HFFc6 (cell line): Measurements from ENCODE around the gene PLEKHA6. TPM values are rescaled to one million over a fixed set of nuclear protein-coding genes. Genes with fewer than 3 reads are reported as not detected.

Experiments
- DNase-seq: peaks from one replicate; pipeline ENCODE4 v3.0.0-alpha.2; 2018
- H3K27ac Mint-ChIP-seq: 2 replicates; pipeline ENCODE4 v1.8.0; 2020; ENCODE audit warnings: mild to moderate bottlenecking, mixed read lengths
- H3K27me3 Mint-ChIP-seq: 2 replicates; pipeline ENCODE4 v1.8.0; 2021; ENCODE audit warnings: mild to moderate bottlenecking, moderate library complexity, mixed read lengths; ENCODE audit not compliant: insufficient read depth
- H3K36me3 Mint-ChIP-seq: 2 replicates; pipeline ENCODE4 v1.8.0; 2021; ENCODE audit warnings: low read depth, mixed read lengths
- H3K4me1 Mint-ChIP-seq: 2 replicates; pipeline ENCODE4 v1.8.0; 2020; ENCODE audit warnings: low read depth, mixed read lengths
- H3K4me3 Mint-ChIP-seq: 2 replicates; pipeline ENCODE4 v1.8.0; 2020; ENCODE audit warnings: mild to moderate bottlenecking, moderate library complexity, mixed read lengths
- H3K9me3 Mint-ChIP-seq: 2 replicates; pipeline ENCODE4 v1.8.0; 2020; ENCODE audit warnings: mild to moderate bottlenecking, mixed read lengths
- total RNA-seq, 6 experiments: library from RNA; stranded (reverse); fragmentation: NEBNext Ultra II Directional; extraction: Animal tissue kit (Norgen Biotek cat#: 25700); gene quantifications; 2 replicates in 1 of 6; 3 replicates in 5 of 6; pipeline ENCODE4 v1.2.3, GENCODE V29; 2021
- TF ChIP-seq, protein P1 (sequence below): fragments of 200-600 bp; sonication (generic); IDR thresholded peaks from 2 replicates; pipeline ENCODE4 v1.5.0; 2021; ENCODE audit warnings: antibody characterized with exemption, mild to moderate bottlenecking

PLEKHA6 gene
- total RNA-seq, 6 experiments from 2014 or later = 1.3 to 2.4 (median 1.5) TPM

DNA sequence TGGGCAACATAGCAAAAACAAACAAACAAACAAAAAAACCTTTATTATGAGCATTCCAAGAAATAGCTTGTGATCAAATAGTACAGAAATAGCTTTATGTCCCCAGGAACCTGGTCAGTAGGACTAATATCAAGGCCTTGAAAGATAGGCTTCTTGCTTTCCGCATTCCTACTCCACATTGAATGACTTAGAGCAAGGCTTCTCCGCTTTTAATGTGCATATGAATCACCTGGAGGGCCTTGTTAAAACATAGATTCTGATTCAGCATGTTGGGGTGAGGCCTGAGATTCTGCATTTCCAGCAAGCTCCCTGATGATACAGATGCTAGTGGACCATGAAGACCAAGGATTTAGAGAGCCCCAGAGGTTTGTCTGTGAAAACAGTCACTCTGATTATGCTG is 17.4 kb downstream of the PLEKHA6 start:
- Mint-ChIP-seq H3K9me3 (no peaks in the 10 kb centered on the region), H3K27me3 (peaks cover 9% of the 10 kb centered on the region), H3K27ac (no peak overlapping the region), H3K4me1 (peaks cover 41% of the 10 kb centered on the region), H3K36me3 (no peaks in the 10 kb centered on the region), H3K4me3 (no peak overlapping the region)
- TF ChIP-seq, protein P1, sequence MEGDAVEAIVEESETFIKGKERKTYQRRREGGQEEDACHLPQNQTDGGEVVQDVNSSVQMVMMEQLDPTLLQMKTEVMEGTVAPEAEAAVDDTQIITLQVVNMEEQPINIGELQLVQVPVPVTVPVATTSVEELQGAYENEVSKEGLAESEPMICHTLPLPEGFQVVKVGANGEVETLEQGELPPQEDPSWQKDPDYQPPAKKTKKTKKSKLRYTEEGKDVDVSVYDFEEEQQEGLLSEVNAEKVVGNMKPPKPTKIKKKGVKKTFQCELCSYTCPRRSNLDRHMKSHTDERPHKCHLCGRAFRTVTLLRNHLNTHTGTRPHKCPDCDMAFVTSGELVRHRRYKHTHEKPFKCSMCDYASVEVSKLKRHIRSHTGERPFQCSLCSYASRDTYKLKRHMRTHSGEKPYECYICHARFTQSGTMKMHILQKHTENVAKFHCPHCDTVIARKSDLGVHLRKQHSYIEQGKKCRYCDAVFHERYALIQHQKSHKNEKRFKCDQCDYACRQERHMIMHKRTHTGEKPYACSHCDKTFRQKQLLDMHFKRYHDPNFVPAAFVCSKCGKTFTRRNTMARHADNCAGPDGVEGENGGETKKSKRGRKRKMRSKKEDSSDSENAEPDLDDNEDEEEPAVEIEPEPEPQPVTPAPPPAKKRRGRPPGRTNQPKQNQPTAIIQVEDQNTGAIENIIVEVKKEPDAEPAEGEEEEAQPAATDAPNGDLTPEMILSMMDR = no peak
- DNase-seq = no peak

DNA sequence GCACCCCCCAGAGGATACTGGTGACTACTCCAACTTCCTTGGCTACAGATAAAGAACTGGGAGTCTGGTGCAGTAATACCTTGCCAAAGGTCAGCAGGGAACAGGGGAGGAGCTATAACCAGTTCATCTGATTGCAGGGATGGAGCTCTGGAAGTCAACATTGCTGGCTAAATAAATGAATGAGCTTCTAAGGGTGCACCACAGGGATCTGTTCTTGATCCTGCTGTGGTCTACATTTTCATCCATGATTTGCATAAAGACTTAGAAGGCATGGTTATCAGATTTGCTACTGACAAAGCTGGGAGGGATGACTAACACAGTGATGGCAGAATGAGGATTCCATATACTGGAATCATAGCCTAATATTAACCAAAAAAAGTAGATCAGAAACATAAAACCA is 18.3 kb downstream of the PLEKHA6 start:
- H3K36me3 Mint-ChIP-seq = no peaks in the 10 kb centered on the region

DNA sequence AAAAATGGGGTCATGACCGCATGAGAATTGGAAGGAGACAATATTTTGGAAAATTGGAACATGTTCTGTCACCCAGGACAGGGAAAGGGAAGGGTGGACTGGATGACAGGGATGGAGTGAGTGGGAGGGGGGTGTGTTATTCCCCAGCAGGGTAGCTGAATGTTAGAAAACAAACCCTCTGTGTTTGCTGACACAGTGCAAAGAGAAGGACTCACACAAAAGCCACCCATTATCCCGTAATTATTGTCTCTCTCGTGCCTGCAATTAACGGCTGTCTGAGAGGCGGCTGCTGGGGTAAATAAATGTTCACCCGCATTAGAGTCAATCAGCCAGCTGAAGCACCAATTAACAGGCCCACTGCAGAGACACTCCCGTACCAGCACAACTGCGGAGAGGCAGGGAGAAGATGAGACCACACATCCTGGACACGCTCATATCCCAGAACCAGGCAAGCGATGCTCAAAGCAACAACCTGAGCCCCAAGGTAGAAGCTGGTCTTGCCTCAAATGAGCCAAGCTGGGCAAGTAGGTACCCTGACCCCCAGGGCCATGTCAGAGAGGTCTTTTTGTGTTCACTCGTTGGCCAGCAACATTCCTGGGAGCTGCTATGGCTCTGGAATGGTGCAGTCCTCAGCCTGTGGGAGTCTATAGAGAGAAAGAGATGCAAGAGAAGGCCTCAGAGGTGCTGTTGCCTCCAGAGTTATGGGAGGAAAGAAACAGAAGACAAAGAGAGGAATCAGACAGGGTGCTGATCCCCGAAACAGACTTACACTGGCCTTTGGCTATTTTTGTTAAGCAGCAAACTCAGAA is 19.4 kb downstream of the PLEKHA6 start:
- Mint-ChIP-seq H3K27ac (no peak overlapping the region), H3K4me1 (peaks cover 34% of the 10 kb centered on the region), H3K9me3 (no peaks in the 10 kb centered on the region), H3K4me3 (no peak overlapping the region), H3K36me3 (no peaks in the 10 kb centered on the region), H3K27me3 (peaks cover 6% of the 10 kb centered on the region)
- DNase-seq = no peak
- TF ChIP-seq, protein P1 = no peak

More for the DNA sequence above, 18.3 kb downstream of the PLEKHA6 start:
- no peak overlapping the region; the same call in 1 of the 2 replicates for H3K27ac Mint-ChIP-seq
- H3K4me3 Mint-ChIP-seq = no peak overlapping the region
- DNase-seq = peak; percentile 66
- TF ChIP-seq, protein P1 = no peak
- H3K9me3 Mint-ChIP-seq = no peaks in the 10 kb centered on the region
- peaks cover 9% of the 10 kb centered on the region for H3K27me3 Mint-ChIP-seq
- H3K4me1 Mint-ChIP-seq = peaks cover 41% of the 10 kb centered on the region

DNA sequence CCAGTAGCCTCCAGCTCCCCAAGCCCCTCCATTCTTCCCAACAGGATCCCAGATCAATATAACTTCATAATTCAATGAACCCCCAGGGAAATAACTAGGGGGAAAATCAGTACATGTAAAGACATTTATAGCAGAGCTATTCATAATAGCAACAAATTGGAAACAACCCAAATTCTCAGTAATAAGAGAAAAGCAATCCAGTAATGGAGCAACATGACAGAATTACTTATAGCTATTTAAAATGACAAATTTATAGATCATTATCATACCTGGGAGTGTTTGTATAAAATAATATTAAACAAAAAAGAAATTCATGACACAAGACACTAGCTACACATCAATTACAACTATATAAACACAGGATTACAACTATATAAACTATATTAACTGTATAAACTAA is 20.2 kb downstream of the PLEKHA6 start:
- Mint-ChIP-seq H3K9me3 (no peaks in the 10 kb centered on the region), H3K27me3 (peaks cover 4% of the 10 kb centered on the region; the same call in 1 of the 2 replicates), H3K4me3 (no peak overlapping the region), H3K36me3 (no peaks in the 10 kb centered on the region), H3K4me1 (peaks cover 27% of the 10 kb centered on the region), H3K27ac (no peak overlapping the region)
- TF ChIP-seq, protein P1 = no peak
- DNase-seq = no peak

DNA sequence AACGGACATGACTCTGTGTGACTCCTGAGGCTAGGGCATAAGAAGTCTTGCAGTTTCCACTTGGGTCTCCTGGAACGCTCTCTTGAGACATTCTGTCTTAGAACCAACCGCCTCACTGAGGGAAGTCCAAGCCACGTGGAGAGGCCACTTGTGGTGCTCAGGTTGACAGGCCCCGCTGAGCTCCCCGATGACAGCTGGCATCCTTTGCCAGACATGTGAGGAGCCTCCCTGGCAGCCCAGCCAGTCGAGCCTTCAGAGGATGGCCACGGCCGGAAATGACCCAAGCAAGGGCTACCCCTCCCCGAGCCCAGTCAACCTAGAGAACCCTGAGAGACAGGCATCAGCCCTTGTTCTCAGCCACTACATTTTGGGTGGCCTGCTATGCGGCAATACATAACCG is 20.7 kb downstream of the PLEKHA6 start:
- H3K4me3 Mint-ChIP-seq = no peak overlapping the region
- TF ChIP-seq, protein P1 = no peak

More for the DNA sequence above, 20.7 kb downstream of the PLEKHA6 start:
- Mint-ChIP-seq H3K27me3 (peaks cover 5% of the 10 kb centered on the region; the same call in 1 of the 2 replicates), H3K36me3 (no peaks in the 10 kb centered on the region), H3K9me3 (no peaks in the 10 kb centered on the region), H3K27ac (no peak overlapping the region), H3K4me1 (peaks cover 26% of the 10 kb centered on the region)
- no peak for DNase-seq
